Measurements from ENCODE around the gene SBNO2. TPM values are rescaled to one million over a fixed set of nuclear protein-coding genes. Genes with fewer than 3 reads are reported as not detected.

Gene SBNO2
- total and polyA plus RNA-seq, 9 of the 15 experiments (the other 6 are each of a cell fraction or from before 2014, with no cell fraction given): 0.01 to 46.2 (median 6.7) TPM

DNA sequence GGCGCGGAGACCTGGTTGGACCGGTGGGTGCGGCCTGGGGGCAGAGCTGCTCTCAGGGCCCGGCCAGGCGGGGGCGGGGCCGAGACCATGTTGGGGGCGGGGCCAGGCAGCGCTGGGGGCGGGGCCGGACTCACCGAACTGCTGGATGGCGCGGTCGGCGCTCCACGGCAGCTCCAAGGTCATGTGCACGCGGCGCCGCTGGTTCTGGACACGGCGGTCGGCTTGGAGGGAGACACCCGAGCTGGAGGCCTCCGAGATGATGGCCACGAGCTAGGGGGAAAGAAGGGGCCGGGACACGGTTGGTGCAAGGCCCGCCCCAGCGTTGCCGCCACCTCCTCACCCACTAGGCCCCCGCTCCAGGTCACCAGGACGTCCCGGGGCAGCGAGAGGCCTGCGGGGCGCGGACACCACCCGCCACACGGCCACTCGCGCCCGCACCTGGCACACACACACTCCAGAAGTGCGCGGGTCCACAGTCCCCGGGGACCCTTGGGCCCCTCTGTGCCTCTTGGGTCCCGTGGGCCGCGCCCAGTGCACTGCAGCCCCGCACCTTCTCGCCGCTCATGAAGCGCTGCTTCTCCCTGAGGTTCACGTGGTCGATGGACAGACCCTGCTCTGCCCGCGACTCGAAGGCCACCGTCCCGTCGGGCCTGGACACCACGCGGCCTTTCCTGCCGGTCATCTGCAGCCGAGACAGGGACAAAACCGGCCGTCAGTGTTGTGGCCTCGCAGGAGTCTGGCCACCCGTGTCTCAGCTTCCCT, 61.6 kb downstream of the SBNO2 start (continued):
- TF ChIP-seq, protein P1, sequence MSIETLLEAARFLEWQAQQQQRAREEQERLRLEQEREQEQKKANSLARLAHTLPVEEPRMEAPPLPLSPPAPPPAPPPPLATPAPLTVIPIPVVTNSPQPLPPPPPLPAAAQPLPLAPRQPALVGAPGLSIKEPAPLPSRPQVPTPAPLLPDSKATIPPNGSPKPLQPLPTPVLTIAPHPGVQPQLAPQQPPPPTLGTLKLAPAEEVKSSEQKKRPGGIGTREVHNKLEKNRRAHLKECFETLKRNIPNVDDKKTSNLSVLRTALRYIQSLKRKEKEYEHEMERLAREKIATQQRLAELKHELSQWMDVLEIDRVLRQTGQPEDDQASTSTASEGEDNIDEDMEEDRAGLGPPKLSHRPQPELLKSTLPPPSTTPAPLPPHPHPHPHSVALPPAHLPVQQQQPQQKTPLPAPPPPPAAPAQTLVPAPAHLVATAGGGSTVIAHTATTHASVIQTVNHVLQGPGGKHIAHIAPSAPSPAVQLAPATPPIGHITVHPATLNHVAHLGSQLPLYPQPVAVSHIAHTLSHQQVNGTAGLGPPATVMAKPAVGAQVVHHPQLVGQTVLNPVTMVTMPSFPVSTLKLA (conservative IDR thresholded peaks at IDR 0.05): peak in 1 of 2 experiments; percentile 75; a peak in 2 of 4 replicates
- TF ChIP-seq SP1 (CRISPR knock-in tag; IDR thresholded peaks at IDR 0.05) (peak; percentile 29; the same call in 1 of the 2 replicates), ZNF668 (CRISPR knock-in tag; IDR thresholded peaks at IDR 0.05) (no peak), GATAD2B (IDR thresholded peaks at IDR 0.05; ENCODE audit: borderline replicate concordance) (no peak), CTBP1 (IDR thresholded peaks at IDR 0.05; ENCODE audit: borderline replicate concordance) (0 out of 2 replicates have a peak, but pooled peaks have one; percentile 46), RBM17 (IDR thresholded peaks at IDR 0.05; ENCODE audit: borderline replicate concordance, low read depth, low read length) (no peak), CBX1 (IDR thresholded peaks at IDR 0.05; ENCODE audit: low read depth) (no peak), FIP1L1 (IDR thresholded peaks at IDR 0.05; ENCODE audit: low read depth, low read length, poor library complexity, severe bottlenecking) (peak; percentile 12), ARHGAP35 (IDR thresholded peaks at IDR 0.05; ENCODE audit: partially characterized antibody) (peak; percentile 26), SP2 (IDR thresholded peaks at IDR 0.05; ENCODE audit: extremely low read depth, low read depth, low read length, poor library complexity, severe bottlenecking) (peak; percentile 4), XRCC5 (IDR thresholded peaks at IDR 0.05; ENCODE audit: low read depth, low read length) (no peak), KLF16 (IDR thresholded peaks at IDR 0.05) (no peak), FOXA3 (CRISPR knock-in tag; conservative IDR thresholded peaks at IDR 0.05 in 1 of 2, IDR thresholded peaks at IDR 0.05 in 1 of 2) (0 out of 4 replicates have a peak, but pooled peaks of 1 of the 2 experiments have one; percentile 15), CBFB (CRISPR knock-in tag; IDR thresholded peaks at IDR 0.05) (0 out of 2 replicates have a peak, but pooled peaks have one; percentile 1)
- TF ChIP-seq, protein P2, sequence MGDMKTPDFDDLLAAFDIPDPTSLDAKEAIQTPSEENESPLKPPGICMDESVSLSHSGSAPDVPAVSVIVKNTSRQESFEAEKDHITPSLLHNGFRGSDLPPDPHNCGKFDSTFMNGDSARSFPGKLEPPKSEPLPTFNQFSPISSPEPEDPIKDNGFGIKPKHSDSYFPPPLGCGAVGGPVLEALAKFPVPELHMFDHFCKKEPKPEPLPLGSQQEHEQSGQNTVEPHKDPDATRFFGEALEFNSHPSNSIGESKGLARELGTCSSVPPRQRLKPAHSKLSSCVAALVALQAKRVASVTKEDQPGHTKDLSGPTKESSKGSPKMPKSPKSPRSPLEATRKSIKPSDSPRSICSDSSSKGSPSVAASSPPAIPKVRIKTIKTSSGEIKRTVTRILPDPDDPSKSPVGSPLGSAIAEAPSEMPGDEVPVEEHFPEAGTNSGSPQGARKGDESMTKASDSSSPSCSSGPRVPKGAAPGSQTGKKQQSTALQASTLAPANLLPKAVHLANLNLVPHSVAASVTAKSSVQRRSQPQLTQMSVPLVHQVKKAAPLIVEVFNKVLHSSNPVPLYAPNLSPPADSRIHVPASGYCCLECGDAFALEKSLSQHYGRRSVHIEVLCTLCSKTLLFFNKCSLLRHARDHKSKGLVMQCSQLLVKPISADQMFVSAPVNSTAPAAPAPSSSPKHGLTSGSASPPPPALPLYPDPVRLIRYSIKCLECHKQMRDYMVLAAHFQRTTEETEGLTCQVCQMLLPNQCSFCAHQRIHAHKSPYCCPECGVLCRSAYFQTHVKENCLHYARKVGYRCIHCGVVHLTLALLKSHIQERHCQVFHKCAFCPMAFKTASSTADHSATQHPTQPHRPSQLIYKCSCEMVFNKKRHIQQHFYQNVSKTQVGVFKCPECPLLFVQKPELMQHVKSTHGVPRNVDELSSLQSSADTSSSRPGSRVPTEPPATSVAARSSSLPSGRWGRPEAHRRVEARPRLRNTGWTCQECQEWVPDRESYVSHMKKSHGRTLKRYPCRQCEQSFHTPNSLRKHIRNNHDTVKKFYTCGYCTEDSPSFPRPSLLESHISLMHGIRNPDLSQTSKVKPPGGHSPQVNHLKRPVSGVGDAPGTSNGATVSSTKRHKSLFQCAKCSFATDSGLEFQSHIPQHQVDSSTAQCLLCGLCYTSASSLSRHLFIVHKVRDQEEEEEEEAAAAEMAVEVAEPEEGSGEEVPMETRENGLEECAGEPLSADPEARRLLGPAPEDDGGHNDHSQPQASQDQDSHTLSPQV (IDR thresholded peaks at IDR 0.05): peak; percentile 89
- TF ChIP-seq, protein P3, sequence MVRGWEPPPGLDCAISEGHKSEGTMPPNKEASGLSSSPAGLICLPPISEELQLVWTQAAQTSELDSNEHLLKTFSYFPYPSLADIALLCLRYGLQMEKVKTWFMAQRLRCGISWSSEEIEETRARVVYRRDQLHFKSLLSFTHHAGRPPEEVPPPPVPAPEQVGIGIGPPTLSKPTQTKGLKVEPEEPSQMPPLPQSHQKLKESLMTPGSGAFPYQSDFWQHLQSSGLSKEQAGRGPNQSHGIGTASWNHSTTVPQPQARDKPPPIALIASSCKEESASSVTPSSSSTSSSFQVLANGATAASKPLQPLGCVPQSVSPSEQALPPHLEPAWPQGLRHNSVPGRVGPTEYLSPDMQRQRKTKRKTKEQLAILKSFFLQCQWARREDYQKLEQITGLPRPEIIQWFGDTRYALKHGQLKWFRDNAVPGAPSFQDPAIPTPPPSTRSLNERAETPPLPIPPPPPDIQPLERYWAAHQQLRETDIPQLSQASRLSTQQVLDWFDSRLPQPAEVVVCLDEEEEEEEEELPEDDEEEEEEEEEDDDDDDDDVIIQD (CRISPR knock-in tag; IDR thresholded peaks at IDR 0.05): no peak
- TF ChIP-seq, protein P4, sequence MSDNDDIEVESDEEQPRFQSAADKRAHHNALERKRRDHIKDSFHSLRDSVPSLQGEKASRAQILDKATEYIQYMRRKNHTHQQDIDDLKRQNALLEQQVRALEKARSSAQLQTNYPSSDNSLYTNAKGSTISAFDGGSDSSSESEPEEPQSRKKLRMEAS (CRISPR knock-in tag; IDR thresholded peaks at IDR 0.05): peak; percentile 68
- TF ChIP-seq, protein P5, sequence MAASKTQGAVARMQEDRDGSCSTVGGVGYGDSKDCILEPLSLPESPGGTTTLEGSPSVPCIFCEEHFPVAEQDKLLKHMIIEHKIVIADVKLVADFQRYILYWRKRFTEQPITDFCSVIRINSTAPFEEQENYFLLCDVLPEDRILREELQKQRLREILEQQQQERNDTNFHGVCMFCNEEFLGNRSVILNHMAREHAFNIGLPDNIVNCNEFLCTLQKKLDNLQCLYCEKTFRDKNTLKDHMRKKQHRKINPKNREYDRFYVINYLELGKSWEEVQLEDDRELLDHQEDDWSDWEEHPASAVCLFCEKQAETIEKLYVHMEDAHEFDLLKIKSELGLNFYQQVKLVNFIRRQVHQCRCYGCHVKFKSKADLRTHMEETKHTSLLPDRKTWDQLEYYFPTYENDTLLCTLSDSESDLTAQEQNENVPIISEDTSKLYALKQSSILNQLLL (CRISPR knock-in tag; IDR thresholded peaks at IDR 0.05; ENCODE audit: borderline replicate concordance): no peak
